Measurements from ENCODE around the gene PRICKLE2.

The PRICKLE2 gene

DNA sequence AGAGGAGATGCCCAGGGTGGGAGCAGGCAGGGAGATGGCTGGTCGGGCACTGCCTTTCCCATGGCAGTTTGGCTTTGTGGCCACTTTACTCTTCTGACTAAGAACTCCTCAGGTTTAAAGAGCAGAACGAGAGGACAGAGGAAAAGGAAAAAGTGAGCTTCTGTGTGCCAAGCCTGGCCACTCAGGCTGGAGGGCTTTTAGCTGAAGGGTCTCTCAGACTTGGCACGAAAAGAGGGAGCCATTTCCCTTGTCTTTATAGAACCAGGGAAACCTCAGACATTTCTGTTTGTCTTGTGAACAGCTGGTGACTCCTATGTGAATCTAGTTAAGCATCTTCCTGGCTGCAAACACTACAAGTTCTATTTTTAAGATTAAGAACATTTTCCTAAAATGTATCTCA, 178.7 kb downstream of the PRICKLE2 start:
- H3F3A ChIP-seq (ENCODE audit: insufficient read depth, low read length) = no peaks in the 10 kb centered on the region
- peaks cover 4% of the 10 kb centered on the region; the same call in 1 of the 2 replicates for H3K27me3 ChIP-seq (ENCODE audit: insufficient read depth, low read length)
- H3K4me1 ChIP-seq (ENCODE audit: insufficient read depth, low read length, severe bottlenecking) = no peaks in the 10 kb centered on the region
- no peak for TF ChIP-seq EZH2 (IDR thresholded peaks at IDR 0.05; ENCODE audit: borderline replicate concordance, low read length)
- TF ChIP-seq, protein P1, sequence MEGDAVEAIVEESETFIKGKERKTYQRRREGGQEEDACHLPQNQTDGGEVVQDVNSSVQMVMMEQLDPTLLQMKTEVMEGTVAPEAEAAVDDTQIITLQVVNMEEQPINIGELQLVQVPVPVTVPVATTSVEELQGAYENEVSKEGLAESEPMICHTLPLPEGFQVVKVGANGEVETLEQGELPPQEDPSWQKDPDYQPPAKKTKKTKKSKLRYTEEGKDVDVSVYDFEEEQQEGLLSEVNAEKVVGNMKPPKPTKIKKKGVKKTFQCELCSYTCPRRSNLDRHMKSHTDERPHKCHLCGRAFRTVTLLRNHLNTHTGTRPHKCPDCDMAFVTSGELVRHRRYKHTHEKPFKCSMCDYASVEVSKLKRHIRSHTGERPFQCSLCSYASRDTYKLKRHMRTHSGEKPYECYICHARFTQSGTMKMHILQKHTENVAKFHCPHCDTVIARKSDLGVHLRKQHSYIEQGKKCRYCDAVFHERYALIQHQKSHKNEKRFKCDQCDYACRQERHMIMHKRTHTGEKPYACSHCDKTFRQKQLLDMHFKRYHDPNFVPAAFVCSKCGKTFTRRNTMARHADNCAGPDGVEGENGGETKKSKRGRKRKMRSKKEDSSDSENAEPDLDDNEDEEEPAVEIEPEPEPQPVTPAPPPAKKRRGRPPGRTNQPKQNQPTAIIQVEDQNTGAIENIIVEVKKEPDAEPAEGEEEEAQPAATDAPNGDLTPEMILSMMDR (IDR thresholded peaks at IDR 0.05; ENCODE audit: low read length) = no peak
- H3K9me3 ChIP-seq (ENCODE audit: low read length) = no peaks in the 10 kb centered on the region
- H4K20me1 ChIP-seq (ENCODE audit: insufficient read depth, low read length) = no peaks in the 10 kb centered on the region
- H3K9me2 ChIP-seq (ENCODE audit: low read depth, low read length) = no peaks in the 10 kb centered on the region
- no peak overlapping the region for H3K4me3 ChIP-seq (ENCODE audit: low read depth, low read length, poor library complexity, severe bottlenecking)
- no peak overlapping the region for H3K4me2 ChIP-seq (ENCODE audit: low read length)
- no peak overlapping the region for H3K9ac ChIP-seq (ENCODE audit: low read length)
- H2AFZ ChIP-seq (ENCODE audit: low read length) = no peak overlapping the region
- no peaks in the 10 kb centered on the region for H3K79me2 ChIP-seq (ENCODE audit: insufficient read depth, low read length)
- H3K36me3 ChIP-seq (ENCODE audit: insufficient read depth, low read length) = no peaks in the 10 kb centered on the region
- no peak overlapping the region for H3K27ac ChIP-seq (ENCODE audit: low read depth, low read length, poor library complexity, severe bottlenecking)

DNA sequence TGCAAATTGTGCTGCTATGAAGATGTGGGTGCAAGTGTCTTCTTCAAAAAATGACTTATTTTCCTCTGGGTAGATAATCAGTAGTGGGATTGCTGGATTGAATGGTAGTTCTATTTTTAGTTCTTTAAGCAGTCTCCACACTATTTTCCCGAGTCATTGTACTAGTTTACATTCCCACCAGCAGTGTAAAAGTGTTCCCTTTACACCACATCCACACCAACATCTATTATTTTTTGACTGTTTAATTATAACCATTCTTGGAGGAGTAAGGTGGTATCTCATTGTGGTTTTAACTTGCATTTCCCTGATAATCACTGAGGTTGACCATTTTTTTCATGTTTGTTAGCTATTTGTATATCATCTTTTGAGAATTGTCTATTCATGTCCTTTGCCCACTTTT, 182.3 kb downstream of the PRICKLE2 start:
- Histone ChIP-seq H3K36me3 (ENCODE audit: insufficient read depth, low read length) (no peaks in the 10 kb centered on the region), H3K4me2 (ENCODE audit: low read length) (no peak overlapping the region), H3K9me2 (ENCODE audit: low read depth, low read length) (no peaks in the 10 kb centered on the region), H3K4me3 (ENCODE audit: low read depth, low read length, poor library complexity, severe bottlenecking) (no peak overlapping the region), H3K4me1 (ENCODE audit: insufficient read depth, low read length, severe bottlenecking) (no peaks in the 10 kb centered on the region), H3K9me3 (ENCODE audit: low read length) (no peaks in the 10 kb centered on the region), H3K79me2 (ENCODE audit: insufficient read depth, low read length) (no peaks in the 10 kb centered on the region), H3K27me3 (ENCODE audit: insufficient read depth, low read length) (no peaks in the 10 kb centered on the region; the same call in 1 of the 2 replicates), H3F3A (ENCODE audit: insufficient read depth, low read length) (no peaks in the 10 kb centered on the region), H3K27ac (ENCODE audit: low read depth, low read length, poor library complexity, severe bottlenecking) (no peak overlapping the region), H2AFZ (ENCODE audit: low read length) (no peak overlapping the region), H3K9ac (ENCODE audit: low read length) (no peak overlapping the region), H4K20me1 (ENCODE audit: insufficient read depth, low read length) (no peaks in the 10 kb centered on the region)
- no peak for TF ChIP-seq EZH2 (IDR thresholded peaks at IDR 0.05; ENCODE audit: borderline replicate concordance, low read length)
- TF ChIP-seq, protein P1 (IDR thresholded peaks at IDR 0.05; ENCODE audit: low read length) = no peak
